ENCODE measurements around the gene UBE2V1.

Gene UBE2V1

GRCh38 chr20:50130995-50131394 lies 18.0 kb upstream of the UBE2V1 start:
- no peak overlapping the region for H3K18ac ChIP-seq (ENCODE audit: low read length)
- no CpG with 5 or more reads among the region's 4 CpGs for WGBS, 2 donors (ENCODE audit: extremely low coverage in 2 of 2, insufficient read length in 2 of 2, insufficient replicate concordance in 1 of 2)
- peaks cover 27 to 85% of the 10 kb centered on the region in 2 donors for H3K36me3 ChIP-seq (replicated peaks in 1 of 2; ENCODE audit: control insufficient read depth in 2 of 2, insufficient read depth in 2 of 2, low read length in 2 of 2)

GRCh38 chr20:50130356-50130723 lies 17.4 kb upstream of the UBE2V1 start:
- Histone ChIP-seq H3K36me3 (replicated peaks in 1 of 2; ENCODE audit: control insufficient read depth in 2 of 2, insufficient read depth in 2 of 2, low read length in 2 of 2) (peaks cover 25 to 85% of the 10 kb centered on the region in 2 donors), H3K4me2 (ENCODE audit: insufficient read depth, low read length, poor library complexity, severe bottlenecking) (no peak overlapping the region)
- no CpG with 5 or more reads among the region's 1 CpG for WGBS, 2 donors (ENCODE audit: extremely low coverage in 2 of 2, insufficient read length in 2 of 2, insufficient replicate concordance in 1 of 2)

More at GRCh38 chr20:50130995-50131394, 18.0 kb upstream of the UBE2V1 start:
- no peaks in the 10 kb centered on the region for H3K4me1 ChIP-seq (ENCODE audit: control insufficient read depth in 2 of 2, insufficient read depth in 1 of 2, low read depth in 1 of 2, low read length in 2 of 2)
- peaks cover 1% of the 10 kb centered on the region for H3K79me1 ChIP-seq (ENCODE audit: low read depth, low read length)
- H2AK5ac ChIP-seq (ENCODE audit: low read depth, low read length): no peak overlapping the region
- no peak overlapping the region for H2BK15ac ChIP-seq (ENCODE audit: low read length)
- no peak for DNase-seq (ENCODE audit: low spot score)
- H3K27ac ChIP-seq (replicated peaks; ENCODE audit: low read length): no peak overlapping the region
- H3K9ac ChIP-seq (ENCODE audit: low read depth, low read length, poor library complexity): no peak overlapping the region
- no peak overlapping the region for H3K23ac ChIP-seq (ENCODE audit: low read depth, low read length, poor library complexity)
- H3K4ac ChIP-seq (ENCODE audit: low read length): no peak overlapping the region
- no peak overlapping the region for H4K91ac ChIP-seq (ENCODE audit: low read depth, low read length, poor library complexity)
- H3K9me3 ChIP-seq (replicated peaks in 1 of 2; ENCODE audit: control insufficient read depth in 2 of 2, insufficient read depth in 1 of 2, low read depth in 1 of 2, low read length in 2 of 2): no peaks in the 10 kb centered on the region
- no peak overlapping the region for H3K4me2 ChIP-seq (ENCODE audit: insufficient read depth, low read length, poor library complexity, severe bottlenecking)
- H3K4me3 ChIP-seq (ENCODE audit: low read length in 2 of 2): no peak overlapping the region
- no peaks in the 10 kb centered on the region for H3K27me3 ChIP-seq (ENCODE audit: control insufficient read depth in 3 of 3, insufficient read depth in 3 of 3, low read depth in 1 of 3, low read length in 3 of 3)
- no peak overlapping the region for H3K14ac ChIP-seq (ENCODE audit: low read length)
- H2AFZ ChIP-seq (ENCODE audit: low read length): no peak overlapping the region
- H2BK12ac ChIP-seq (ENCODE audit: low read length): no peak overlapping the region
- H2BK5ac ChIP-seq (ENCODE audit: low read length): no peak overlapping the region
- H2BK120ac ChIP-seq (ENCODE audit: low read depth, low read length): no peak overlapping the region
- no peak overlapping the region for H4K8ac ChIP-seq (ENCODE audit: low read depth, low read length)

GRCh38 chr20:50129662-50130355 lies 16.9 kb upstream of the UBE2V1 start:
- H3K23ac ChIP-seq (ENCODE audit: low read depth, low read length, poor library complexity): peak overlapping the region; percentile 28
- H3K36me3 ChIP-seq (replicated peaks in 1 of 2; ENCODE audit: control insufficient read depth in 2 of 2, insufficient read depth in 2 of 2, low read length in 2 of 2): peaks cover 26 to 86% of the 10 kb centered on the region in 2 donors
- H2BK12ac ChIP-seq (ENCODE audit: low read length): no peak overlapping the region
- no CpG with 5 or more reads among the region's 13 CpGs for WGBS, 2 donors (ENCODE audit: extremely low coverage in 2 of 2, insufficient read length in 2 of 2, insufficient replicate concordance in 1 of 2)
- no peaks in the 10 kb centered on the region for H3K4me1 ChIP-seq (ENCODE audit: control insufficient read depth in 2 of 2, insufficient read depth in 1 of 2, low read depth in 1 of 2, low read length in 2 of 2)
- H3K4ac ChIP-seq (ENCODE audit: low read length): no peak overlapping the region
- H4K8ac ChIP-seq (ENCODE audit: low read depth, low read length): no peak overlapping the region
- no peak overlapping the region for H2BK5ac ChIP-seq (ENCODE audit: low read length)
- no peaks in the 10 kb centered on the region for H3K9me3 ChIP-seq (replicated peaks in 1 of 2; ENCODE audit: control insufficient read depth in 2 of 2, insufficient read depth in 1 of 2, low read depth in 1 of 2, low read length in 2 of 2)
- H3K9ac ChIP-seq (ENCODE audit: low read depth, low read length, poor library complexity): no peak overlapping the region
- no peak overlapping the region for H3K4me3 ChIP-seq (ENCODE audit: low read length in 2 of 2)
- no peaks in the 10 kb centered on the region for H3K27me3 ChIP-seq (ENCODE audit: control insufficient read depth in 3 of 3, insufficient read depth in 3 of 3, low read depth in 1 of 3, low read length in 3 of 3)
- H3K4me2 ChIP-seq (ENCODE audit: insufficient read depth, low read length, poor library complexity, severe bottlenecking): no peak overlapping the region
- no peak overlapping the region for H4K91ac ChIP-seq (ENCODE audit: low read depth, low read length, poor library complexity)
- no peak overlapping the region for H3K18ac ChIP-seq (ENCODE audit: low read length)
- H2BK15ac ChIP-seq (ENCODE audit: low read length): no peak overlapping the region
- H2BK120ac ChIP-seq (ENCODE audit: low read depth, low read length): no peak overlapping the region
- DNase-seq (ENCODE audit: low spot score): no peak
- H2AFZ ChIP-seq (ENCODE audit: low read length): no peak overlapping the region
- no peak overlapping the region for H2AK5ac ChIP-seq (ENCODE audit: low read depth, low read length)
- peaks cover 1% of the 10 kb centered on the region for H3K79me1 ChIP-seq (ENCODE audit: low read depth, low read length)
- no peak overlapping the region for H3K14ac ChIP-seq (ENCODE audit: low read length)
- no peak overlapping the region for H3K27ac ChIP-seq (replicated peaks; ENCODE audit: low read length)

More at GRCh38 chr20:50130356-50130723, 17.4 kb upstream of the UBE2V1 start:
- DNase-seq (ENCODE audit: low spot score): no peak
- no peak overlapping the region for H3K4ac ChIP-seq (ENCODE audit: low read length)
- no peaks in the 10 kb centered on the region for H3K27me3 ChIP-seq (ENCODE audit: control insufficient read depth in 3 of 3, insufficient read depth in 3 of 3, low read depth in 1 of 3, low read length in 3 of 3)
- H2BK120ac ChIP-seq (ENCODE audit: low read depth, low read length): no peak overlapping the region
- no peak overlapping the region for H4K91ac ChIP-seq (ENCODE audit: low read depth, low read length, poor library complexity)
- H3K9me3 ChIP-seq (replicated peaks in 1 of 2; ENCODE audit: control insufficient read depth in 2 of 2, insufficient read depth in 1 of 2, low read depth in 1 of 2, low read length in 2 of 2): no peaks in the 10 kb centered on the region
- H3K18ac ChIP-seq (ENCODE audit: low read length): no peak overlapping the region
- H2BK5ac ChIP-seq (ENCODE audit: low read length): no peak overlapping the region
- H2BK12ac ChIP-seq (ENCODE audit: low read length): no peak overlapping the region
- no peak overlapping the region for H4K8ac ChIP-seq (ENCODE audit: low read depth, low read length)
- no peak overlapping the region for H3K27ac ChIP-seq (replicated peaks; ENCODE audit: low read length)
- peaks cover 1% of the 10 kb centered on the region for H3K79me1 ChIP-seq (ENCODE audit: low read depth, low read length)
- no peak overlapping the region for H2AFZ ChIP-seq (ENCODE audit: low read length)
- H3K9ac ChIP-seq (ENCODE audit: low read depth, low read length, poor library complexity): no peak overlapping the region
- no peak overlapping the region for H3K4me3 ChIP-seq (ENCODE audit: low read length in 2 of 2)
- no peak overlapping the region for H2BK15ac ChIP-seq (ENCODE audit: low read length)
- no peaks in the 10 kb centered on the region for H3K4me1 ChIP-seq (ENCODE audit: control insufficient read depth in 2 of 2, insufficient read depth in 1 of 2, low read depth in 1 of 2, low read length in 2 of 2)
- no peak overlapping the region for H3K14ac ChIP-seq (ENCODE audit: low read length)
- H2AK5ac ChIP-seq (ENCODE audit: low read depth, low read length): no peak overlapping the region
- no peak overlapping the region for H3K23ac ChIP-seq (ENCODE audit: low read depth, low read length, poor library complexity)

DNA sequence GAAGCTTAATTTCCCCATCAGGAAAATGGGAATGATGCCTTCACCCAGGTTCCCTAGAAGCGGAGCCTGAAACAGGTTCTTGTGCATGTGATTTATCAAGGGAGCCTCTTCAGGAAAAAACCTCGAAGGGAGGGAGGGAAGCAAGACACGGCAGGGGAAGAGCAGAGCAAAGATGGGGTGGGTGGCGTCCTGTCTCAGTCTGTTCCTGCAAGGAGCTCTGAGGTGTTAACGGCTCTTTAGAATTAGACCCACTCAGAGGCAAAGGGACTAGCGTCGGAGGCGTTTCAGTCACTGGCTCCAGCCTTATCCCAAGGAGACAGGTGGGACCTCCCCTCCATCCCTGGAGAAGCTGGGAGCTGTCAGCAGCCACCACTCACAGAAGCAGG lies 15.6 kb upstream of the UBE2V1 start:
- Histone ChIP-seq H3K27ac (replicated peaks; ENCODE audit: low read length) (no peak overlapping the region), H4K8ac (ENCODE audit: low read depth, low read length) (no peak overlapping the region), H3K23ac (ENCODE audit: low read depth, low read length, poor library complexity) (no peak overlapping the region), H2BK120ac (ENCODE audit: low read depth, low read length) (no peak overlapping the region), H2BK5ac (ENCODE audit: low read length) (no peak overlapping the region), H3K36me3 (replicated peaks in 1 of 2; ENCODE audit: control insufficient read depth in 2 of 2, insufficient read depth in 2 of 2, low read length in 2 of 2) (peaks cover 32 to 87% of the 10 kb centered on the region in 2 donors), H2BK15ac (ENCODE audit: low read length) (no peak overlapping the region), H3K4me1 (ENCODE audit: control insufficient read depth in 2 of 2, insufficient read depth in 1 of 2, low read depth in 1 of 2, low read length in 2 of 2) (no peaks in the 10 kb centered on the region), H3K4ac (ENCODE audit: low read length) (no peak overlapping the region), H2AK5ac (ENCODE audit: low read depth, low read length) (no peak overlapping the region), H3K9me3 (replicated peaks in 1 of 2; ENCODE audit: control insufficient read depth in 2 of 2, insufficient read depth in 1 of 2, low read depth in 1 of 2, low read length in 2 of 2) (no peaks in the 10 kb centered on the region), H2BK12ac (ENCODE audit: low read length) (no peak overlapping the region), H3K14ac (ENCODE audit: low read length) (no peak overlapping the region), H3K79me1 (ENCODE audit: low read depth, low read length) (peaks cover 1% of the 10 kb centered on the region), H3K4me2 (ENCODE audit: insufficient read depth, low read length, poor library complexity, severe bottlenecking) (no peak overlapping the region), H3K4me3 (ENCODE audit: low read length in 2 of 2) (no peak overlapping the region), H4K91ac (ENCODE audit: low read depth, low read length, poor library complexity) (no peak overlapping the region), H3K9ac (ENCODE audit: low read depth, low read length, poor library complexity) (no peak overlapping the region), H3K27me3 (ENCODE audit: control insufficient read depth in 3 of 3, insufficient read depth in 3 of 3, low read depth in 1 of 3, low read length in 3 of 3) (no peaks in the 10 kb centered on the region), H2AFZ (ENCODE audit: low read length) (no peak overlapping the region), H3K18ac (ENCODE audit: low read length) (no peak overlapping the region)
- no CpG with 5 or more reads among the region's 8 CpGs for WGBS, 2 donors (ENCODE audit: extremely low coverage in 2 of 2, insufficient read length in 2 of 2, insufficient replicate concordance in 1 of 2)
- no peak for DNase-seq (ENCODE audit: low spot score)

Measured in neuronal stem cell (in vitro differentiated cells).